AG09309 (cell line): ENCODE results near the gene TMOD4.

Experiments used
- DNase-seq: peaks from one replicate; pipeline ENCODE4 v3.0.0-alpha.2; 2010; ENCODE audit warnings: low read depth
- H3K4me3 ChIP-seq: 2 replicates; pipeline ENCODE4 v1.5.1; 2011; ENCODE audit warnings: mild to moderate bottlenecking, low read depth, low read length, moderate library complexity; ENCODE audit not compliant: control insufficient read depth
- CTCF ChIP-seq: IDR thresholded peaks from 2 replicates; pipeline ENCODE4 v1.5.1; 2011; ENCODE audit warnings: mild to moderate bottlenecking, low read depth, low read length, inconsistent platforms; ENCODE audit not compliant: insufficient read depth, control insufficient read depth; ENCODE audit errors: missing control alignments

The TMOD4 gene

GRCh38 chr1:151164732-151165280 is 11.0 kb downstream of the TMOD4 start:
- no peak for TF ChIP-seq CTCF
- DNase-seq = no peak
- peak overlapping the region; percentile 76 for H3K4me3 ChIP-seq

GRCh38 chr1:151159373-151159772 is 16.4 kb downstream of the TMOD4 start:
- no peak for TF ChIP-seq CTCF
- DNase-seq = no peak
- no peak overlapping the region for H3K4me3 ChIP-seq

GRCh38 chr1:151158751-151159251 is 17.0 kb downstream of the TMOD4 start:
- no peak overlapping the region for H3K4me3 ChIP-seq
- DNase-seq = no peak
- no peak for TF ChIP-seq CTCF

- DNase-seq = no peak
- H3K4me3 ChIP-seq = no peak overlapping the region
- TF ChIP-seq CTCF = no peak
Observed at GRCh38 chr1:151158326-151158725, 17.5 kb downstream of the TMOD4 start.

- H3K4me3 ChIP-seq = no peak overlapping the region
- no peak for TF ChIP-seq CTCF
- no peak for DNase-seq
Observed at GRCh38 chr1:151157067-151157531, 18.7 kb downstream of the TMOD4 start.

GRCh38 chr1:151156515-151156819 is 19.3 kb downstream of the TMOD4 start, which contains the start of gene TNFAIP8L2:
Gene TNFAIP8L2 (plus strand): TSS chr1:151156649. CDS start chr1:151158698, 2,049 bp downstream.
- no peak for DNase-seq
- no peak within 1 kb of the TSS for H3K4me3 ChIP-seq
- no peak for TF ChIP-seq CTCF
